ENCODE results near the gene LPO.

DNA sequence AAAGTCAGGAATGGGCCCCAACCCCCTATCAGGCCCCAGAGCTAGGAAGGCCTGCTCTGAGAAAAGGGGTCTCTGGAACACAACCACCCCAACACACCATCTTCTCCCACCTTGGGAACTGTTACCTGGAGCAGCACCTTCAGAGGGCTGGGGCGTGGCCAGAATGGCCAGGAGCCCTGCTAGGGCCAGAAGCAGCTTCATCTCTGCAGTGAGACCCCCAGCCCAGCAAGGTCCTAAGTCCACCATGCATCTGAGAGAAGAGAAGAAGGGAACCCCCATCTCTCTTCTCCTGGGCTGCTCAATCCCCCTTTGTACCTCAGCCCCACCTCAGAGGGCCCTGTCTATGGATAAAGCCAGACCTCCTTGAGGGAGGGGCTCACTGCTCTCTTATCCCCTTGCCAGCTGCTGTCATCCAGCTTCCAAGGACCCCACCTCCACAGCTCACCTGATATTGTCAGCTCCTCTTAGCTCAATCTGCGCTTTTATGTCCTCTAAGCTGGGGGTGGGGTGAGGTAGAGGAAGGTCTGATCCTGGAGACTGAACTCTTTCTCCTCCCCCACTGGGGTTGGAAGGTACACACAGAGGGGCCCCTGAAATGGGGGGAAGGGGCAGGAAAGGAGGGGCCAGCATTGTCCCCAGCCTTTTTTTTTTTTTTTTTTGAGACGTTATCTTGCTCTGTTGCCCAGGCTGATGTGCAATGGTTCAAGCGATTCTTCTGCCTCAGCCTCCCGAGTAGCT lies 42.3 kb downstream of the LPO start, which contains the start of gene MPO:
- TF ChIP-seq, protein P1, sequence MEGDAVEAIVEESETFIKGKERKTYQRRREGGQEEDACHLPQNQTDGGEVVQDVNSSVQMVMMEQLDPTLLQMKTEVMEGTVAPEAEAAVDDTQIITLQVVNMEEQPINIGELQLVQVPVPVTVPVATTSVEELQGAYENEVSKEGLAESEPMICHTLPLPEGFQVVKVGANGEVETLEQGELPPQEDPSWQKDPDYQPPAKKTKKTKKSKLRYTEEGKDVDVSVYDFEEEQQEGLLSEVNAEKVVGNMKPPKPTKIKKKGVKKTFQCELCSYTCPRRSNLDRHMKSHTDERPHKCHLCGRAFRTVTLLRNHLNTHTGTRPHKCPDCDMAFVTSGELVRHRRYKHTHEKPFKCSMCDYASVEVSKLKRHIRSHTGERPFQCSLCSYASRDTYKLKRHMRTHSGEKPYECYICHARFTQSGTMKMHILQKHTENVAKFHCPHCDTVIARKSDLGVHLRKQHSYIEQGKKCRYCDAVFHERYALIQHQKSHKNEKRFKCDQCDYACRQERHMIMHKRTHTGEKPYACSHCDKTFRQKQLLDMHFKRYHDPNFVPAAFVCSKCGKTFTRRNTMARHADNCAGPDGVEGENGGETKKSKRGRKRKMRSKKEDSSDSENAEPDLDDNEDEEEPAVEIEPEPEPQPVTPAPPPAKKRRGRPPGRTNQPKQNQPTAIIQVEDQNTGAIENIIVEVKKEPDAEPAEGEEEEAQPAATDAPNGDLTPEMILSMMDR (IDR thresholded peaks at IDR 0.05), result no peak
- TF ChIP-seq POLR2A (IDR thresholded peaks at IDR 0.05), result no peak

Measured in lower leg skin (tissue), 3 donors.